ENCODE results near the gene EME1.
"Not testable (repeated sequence)": the region's sequence is repeated elsewhere in the genome, so short reads cannot be mapped to it uniquely, and the experiment has no call there.

The EME1 gene

DNA sequence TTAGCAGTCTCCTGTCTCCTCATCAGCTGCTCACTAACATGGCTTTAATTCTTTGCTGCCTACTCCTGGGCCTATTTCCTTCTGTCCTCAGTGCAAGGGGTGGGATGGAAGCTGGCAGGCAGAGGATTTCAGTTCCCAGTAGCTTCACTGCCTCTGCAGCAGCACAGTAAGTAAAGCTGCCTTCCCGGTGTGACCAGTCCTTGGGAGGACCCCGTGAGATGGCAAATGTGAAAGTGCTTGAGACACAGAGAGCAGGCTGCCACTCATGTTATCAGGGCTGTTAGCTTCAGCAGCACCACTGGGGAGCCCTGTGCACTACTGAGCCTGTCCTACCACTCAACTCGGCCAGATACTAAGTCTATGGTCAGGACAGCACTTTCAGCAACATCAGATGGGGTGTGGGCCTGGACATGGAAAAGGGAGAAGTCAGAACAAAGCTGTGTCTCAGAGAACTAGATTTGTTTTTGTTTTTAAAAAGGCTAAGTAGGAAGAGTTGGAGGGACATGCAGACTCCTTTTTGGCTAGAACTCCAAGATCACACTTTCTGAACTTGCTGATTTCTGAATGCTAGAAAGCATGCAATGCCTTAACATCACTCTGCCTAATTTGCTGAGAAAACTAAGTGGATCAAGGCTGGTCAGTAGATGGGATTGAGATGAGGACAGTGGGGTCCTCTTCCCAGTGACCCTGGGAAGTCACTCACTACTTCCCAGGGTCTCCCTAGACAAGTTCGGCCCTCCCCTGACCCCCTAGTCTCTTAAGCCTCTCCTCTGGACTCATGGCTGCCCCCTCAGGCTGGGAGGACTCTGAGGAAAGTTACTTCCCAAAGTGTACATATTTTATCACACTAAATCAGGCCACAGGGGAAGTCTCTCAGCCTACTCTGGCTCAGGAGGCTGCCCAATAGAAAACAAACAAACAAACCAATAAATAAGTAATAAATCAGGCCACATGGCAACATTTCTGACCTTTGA lies 54.1 kb downstream of the EME1 start:
- peak in 1 of 5 experiments; percentile 40 for DNase-seq

DNA sequence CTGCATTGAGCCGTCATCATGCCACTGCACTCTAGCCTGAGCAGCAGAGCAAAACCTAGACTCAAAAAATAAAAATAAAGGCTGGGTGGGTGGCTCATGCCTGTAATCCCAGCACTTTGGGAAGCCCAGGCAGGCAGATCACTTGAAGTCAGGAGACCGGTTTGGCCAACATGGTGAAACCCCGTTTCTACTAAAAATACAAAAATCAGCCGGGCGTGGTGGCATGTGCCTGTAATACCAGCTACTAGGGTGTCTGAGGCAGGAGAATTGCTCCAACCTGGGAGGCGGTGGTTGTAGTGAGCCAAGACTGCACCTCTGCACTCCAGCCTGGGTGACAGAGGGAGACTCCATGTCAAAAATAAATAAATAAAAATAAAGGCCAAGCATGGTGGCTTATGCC lies 55.1 kb downstream of the EME1 start:
- DNase-seq = not testable (repeated sequence)

DNA sequence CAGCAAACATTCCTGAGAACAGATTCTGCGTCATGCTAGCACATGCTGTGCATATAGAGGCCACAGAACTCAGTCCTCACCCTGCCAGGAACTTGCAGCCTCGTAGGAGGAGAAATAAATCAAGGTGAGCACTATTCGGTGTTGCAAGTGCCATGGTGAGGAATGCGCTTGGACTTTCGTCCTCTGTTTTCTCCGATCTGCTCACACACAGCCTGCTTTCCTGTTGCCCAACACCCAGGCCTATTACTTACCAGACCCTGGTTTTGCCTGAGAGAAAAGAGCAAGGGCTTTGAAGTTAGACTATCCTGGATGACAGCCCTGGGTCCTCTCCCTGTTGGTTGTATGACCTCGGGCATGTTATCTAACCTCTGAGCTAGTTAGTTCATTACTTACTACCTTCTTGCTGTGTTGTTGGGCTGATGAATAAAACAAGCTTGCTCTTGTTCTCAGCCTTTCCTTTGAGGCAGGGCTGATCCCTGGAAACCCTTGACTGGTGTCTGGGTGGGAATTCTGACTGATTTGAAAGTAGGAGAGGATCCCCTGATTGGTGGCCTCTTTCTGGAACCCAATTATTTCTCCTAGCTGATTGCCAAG lies 55.9 kb downstream of the EME1 start:
- no peak for DNase-seq

DNA sequence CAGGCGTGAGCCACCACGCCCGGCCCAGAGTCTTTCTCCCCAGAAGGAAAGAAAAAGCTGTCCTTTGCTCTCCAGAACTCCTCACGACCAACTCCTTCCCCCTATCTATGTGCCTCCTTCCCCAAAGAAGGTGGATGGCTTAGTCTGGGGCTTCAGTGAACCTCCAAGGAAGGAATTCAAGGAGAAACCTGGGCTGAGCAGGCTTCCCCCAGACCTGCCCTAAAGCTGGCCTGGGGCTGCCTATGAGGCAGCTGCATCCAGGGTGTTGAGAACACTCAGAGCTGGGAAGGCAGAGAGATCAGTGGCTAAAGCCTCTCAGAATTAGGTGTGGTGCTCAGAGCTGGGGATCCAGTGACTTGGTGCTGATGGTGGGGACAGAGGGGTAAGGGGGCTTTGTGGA lies 56.8 kb downstream of the EME1 start:
- no peak for DNase-seq

Data from T-helper 2 cell (primary cell).